HCT116 (cell line): ENCODE data around the gene CCDC146. TPM values are rescaled to one million over a fixed set of nuclear protein-coding genes. Genes with fewer than 3 reads are reported as not detected.
"Not testable (repeated sequence)": the region's sequence is repeated elsewhere in the genome, so short reads cannot be mapped to it uniquely, and the experiment has no call there.

ENCODE experiments used
- ATAC-seq: fragments of 200-7000 bp; cut with Tn5 transposase; 2 replicates; pipeline ENCODE4 v1.9.1; 2020; ENCODE audit warnings: mild to moderate bottlenecking, moderate library complexity
- BruUV-seq: library from RNA; stranded (reverse); fragments of 400-500 nt; replicated peaks from 2 replicates; lab custom pipeline; 2021; lab: Mats Ljungman, UMichigan
- CTCF ChIA-PET: fragments of 300-600 bp; sonication (Branson Sonifier 250); formaldehyde crosslinking; loops from one replicate; lab custom pipeline; 2021; ENCODE audit warnings: antibody characterized with exemption; lab: Charles Lee
- POLR2A ChIA-PET: fragments of 300-600, 350-600 bp; sonication (Branson Sonifier 250); formaldehyde crosslinking; loops from one replicate; lab custom pipeline; 2021; ENCODE audit warnings: antibody characterized with exemption; lab: Charles Lee
- RAD21 ChIA-PET, 2 experiments: fragments of 300-600 bp; sonication (Branson Sonifier 250); formaldehyde crosslinking; loops; one replicate each; lab custom pipeline; 2023; ENCODE audit warnings: low total read pairs in 2 of 2; ENCODE audit not compliant: uncharacterized antibody in 2 of 2, unreplicated experiment in 2 of 2, low non-redundant PET in 1 of 2; lab: Charles Lee
- DNase-seq: peaks from one replicate; pipeline ENCODE4 v3.0.0-alpha.2; 2010; ENCODE audit warnings: low read depth, low spot score
- H2AFZ ChIP-seq: fragments of 200-600 bp; shearing (Covaris generic), sonication (generic); 2 replicates; pipeline ENCODE4 v1.6.1; 2017; ENCODE audit warnings: low read depth, mixed run types, mixed read lengths, antibody characterized with exemption, low read length; ENCODE audit not compliant: poor library complexity, severe bottlenecking
- H3K27ac ChIP-seq: 2 replicates; pipeline ENCODE4 v1.5.1; 2012; ENCODE audit warnings: low read depth, low read length
- H3K27me3 ChIP-seq: fragments of 200-600 bp; sonication (generic); 2 replicates; pipeline ENCODE4 v1.6.1; 2016; ENCODE audit warnings: mixed run types, low read length, mixed read lengths; ENCODE audit not compliant: insufficient read depth
- H3K36me3 ChIP-seq, 2 experiments: fragments of 200-500 bp in 1 of 2; fragments of 200-600 bp in 1 of 2; sonication (Bioruptor generic) in 1 of 2; sonication (generic) in 1 of 2; 2 replicates each; pipeline versions ENCODE4 v1.5.1 to v1.6.1; 2014 to 2016; ENCODE audit warnings: low read length in 2 of 2, inconsistent platforms in 1 of 2, mixed read lengths in 1 of 2, mixed run types in 1 of 2; ENCODE audit not compliant: insufficient read depth in 2 of 2, control insufficient read depth in 1 of 2
- H3K4me1 ChIP-seq, 2 experiments: fragments of 200-600 bp in 1 of 2; sonication (generic) in 1 of 2; 2 replicates each; pipeline versions ENCODE4 v1.5.1 to v1.6.1; 2012 to 2017; ENCODE audit warnings: low read length in 2 of 2, inconsistent platforms in 1 of 2, mild to moderate bottlenecking in 1 of 2, mixed read lengths in 1 of 2, mixed run types in 1 of 2, moderate library complexity in 1 of 2; ENCODE audit not compliant: insufficient read depth in 2 of 2, control insufficient read depth in 1 of 2
- H3K4me2 ChIP-seq: fragments of 200-600 bp; sonication (generic); 2 replicates; pipeline ENCODE4 v1.6.1; 2017; ENCODE audit warnings: mixed run types, low read length, mixed read lengths
- H3K4me3 ChIP-seq, 2 experiments: fragments of 200-600 bp in 1 of 2; sonication (generic) in 1 of 2; replicated peaks in 1 of 2; 2 replicates each; pipeline ENCODE4 v1.5.1; 2011 to 2016; ENCODE audit warnings: low read length in 2 of 2, control low read depth in 1 of 2, low read depth in 1 of 2, mild to moderate bottlenecking in 1 of 2, mixed read lengths in 1 of 2, mixed run types in 1 of 2
- H3K79me2 ChIP-seq: fragments of 200-600 bp; sonication (generic); 2 replicates; pipeline ENCODE4 v1.6.1; 2017; ENCODE audit warnings: mild to moderate bottlenecking, mixed run types, low read length, moderate library complexity, mixed read lengths; ENCODE audit not compliant: insufficient read depth
- H3K9ac ChIP-seq: fragments of 200-600 bp; sonication (generic); 2 replicates; pipeline ENCODE4 v1.6.1; 2016; ENCODE audit warnings: low read length, mixed read lengths
- H3K9me2 ChIP-seq: fragments of 200-600 bp; sonication (generic), shearing (Covaris generic); 2 replicates; pipeline ENCODE4 v1.6.1; 2017; ENCODE audit warnings: mixed run types, mild to moderate bottlenecking, moderate library complexity; ENCODE audit not compliant: insufficient read depth
- H3K9me3 ChIP-seq, 2 experiments: fragments of 200-500 bp in 1 of 2; fragments of 200-600 bp in 1 of 2; sonication (Bioruptor generic) in 1 of 2; sonication (generic) in 1 of 2; 2 replicates each; pipeline ENCODE4 v1.6.1; 2014 to 2017; ENCODE audit warnings: low read length in 2 of 2, mixed read lengths in 2 of 2, inconsistent platforms in 1 of 2, low read depth in 1 of 2, mild to moderate bottlenecking in 1 of 2, mixed run types in 1 of 2, moderate library complexity in 1 of 2; ENCODE audit not compliant: control insufficient read depth in 1 of 2, insufficient read depth in 1 of 2
- H4K20me1 ChIP-seq: fragments of 200-600 bp; sonication (generic), shearing (Covaris generic); 2 replicates; pipeline ENCODE4 v1.6.1; 2017; ENCODE audit warnings: mixed run types, mild to moderate bottlenecking, moderate library complexity; ENCODE audit not compliant: insufficient read depth
- CTCF ChIP-seq, 3 experiments: fragments of 200-600 bp in 1 of 3; sonication (generic) in 1 of 3; IDR thresholded peaks in 2 of 3; conservative IDR thresholded peaks in 1 of 3; 2 replicates each; pipeline ENCODE4 v1.5.1; 2012 to 2017; ENCODE audit warnings: low read depth in 2 of 3, low read length in 2 of 3, antibody characterized with exemption in 1 of 3, borderline replicate concordance in 1 of 3, control low read depth in 1 of 3, mild to moderate bottlenecking in 1 of 3, mixed read lengths in 1 of 3, mixed run types in 1 of 3, moderate library complexity in 1 of 3; ENCODE audit not compliant: insufficient read depth in 1 of 3
- RAD21 ChIP-seq: IDR thresholded peaks from 2 replicates; pipeline ENCODE4 v1.6.1; 2012; ENCODE audit warnings: low read depth, mild to moderate bottlenecking
- intact Hi-C: fragments of 100-400 bp; cut with micrococcal nuclease; formaldehyde crosslinking; loops from 2 replicates; pipeline ENCODE4 v1.10.0; 2022
- total RNA-seq: library from RNA; stranded (reverse); gene quantifications from one replicate; pipeline ENCODE4 v1.2.1, GENCODE V29; 2021; ENCODE audit not compliant: unreplicated experiment

Gene CCDC146
- total RNA-seq, 1 experiment from 2014 or later = 6.3 TPM

- POLR2A ChIA-PET, H3K4me2 ChIP-seq, H3K79me2 ChIP-seq: not testable (repeated sequence)
- TF ChIP-seq CTCF (IDR thresholded peaks at IDR 0.05 in 2 of 3, conservative IDR thresholded peaks at IDR 0.05 in 1 of 3; ENCODE audit: borderline replicate concordance in 1 of 3, insufficient read depth in 1 of 3, low read depth in 2 of 3, low read length in 2 of 3) = 0 out of 6 replicates have a peak, but pooled peaks of 1 of the 3 experiments have one; percentile 19
- 0 out of 2 replicates have a peak, but pooled peaks have one; percentile 13 for TF ChIP-seq RAD21
- TF ChIP-seq, all 23 proteins: peak for 2; not testable (repeated sequence) for 21
- RAD21 ChIA-PET, H3K27me3 ChIP-seq, H3K9me3 ChIP-seq, H3K9me2 ChIP-seq, DNase-seq, H2AFZ ChIP-seq, H3K4me1 ChIP-seq, BruUV-seq, ATAC-seq, H3K4me3 ChIP-seq, H3K9ac ChIP-seq, H3K36me3 ChIP-seq, H4K20me1 ChIP-seq, H3K27ac ChIP-seq: not testable (repeated sequence)
- intact Hi-C loops = loop anchor here (5.0 kb wide), 1 partner anchor 122 kb away; no protein-coding TSS in a partner anchor
- CTCF ChIA-PET = interaction anchor here (1.2 to 2.6 kb wide), 2 partner anchors 122 to 207 kb away, joined by 9 to 21 read pairs; no protein-coding TSS in a partner anchor
These were observed 3.1 kb downstream of the CCDC146 start for GRCh38 chr7:77125486-77125885.

GRCh38 chr7:77127009-77127408, 4.6 kb downstream of the CCDC146 start:
- H4K20me1 ChIP-seq, DNase-seq, H3K9ac ChIP-seq, H3K4me3 ChIP-seq, H3K36me3 ChIP-seq, RAD21 ChIA-PET, CTCF ChIA-PET, ATAC-seq, H3K27ac ChIP-seq, POLR2A ChIA-PET, H2AFZ ChIP-seq, H3K79me2 ChIP-seq, H3K4me1 ChIP-seq, BruUV-seq, H3K9me2 ChIP-seq, H3K9me3 ChIP-seq, H3K27me3 ChIP-seq, H3K4me2 ChIP-seq: not testable (repeated sequence)
- intact Hi-C loops = loop anchor here (5.0 kb wide), 1 partner anchor 120 kb away; no protein-coding TSS in a partner anchor

GRCh38 chr7:77128582-77129410, 6.4 kb downstream of the CCDC146 start:
- H3K4me3 ChIP-seq, BruUV-seq, H3K36me3 ChIP-seq, H3K79me2 ChIP-seq, H3K4me2 ChIP-seq, H4K20me1 ChIP-seq, DNase-seq, RAD21 ChIA-PET, H3K9me2 ChIP-seq, H2AFZ ChIP-seq, CTCF ChIA-PET, H3K27me3 ChIP-seq, H3K9me3 ChIP-seq, POLR2A ChIA-PET, H3K27ac ChIP-seq, ATAC-seq, H3K9ac ChIP-seq, H3K4me1 ChIP-seq: not testable (repeated sequence)
- intact Hi-C loops = loop anchor here (5.0 kb wide), 1 partner anchor 119 kb away; no protein-coding TSS in a partner anchor
